CD4-positive, alpha-beta T cell (primary cell): ENCODE results near the gene FNDC3B. TPM values are rescaled to one million over a fixed set of nuclear protein-coding genes. Genes with fewer than 3 reads are reported as not detected.

Source experiments
- ATAC-seq: fragments of 200-7000 bp; cut with Tn5 transposase; one replicate; pipeline ENCODE4 v1.10.0; 2022; ENCODE audit warnings: mild to moderate bottlenecking; ENCODE audit not compliant: poor library complexity
- CTCF ChIA-PET: fragments of 350-600 bp; sonication (Branson Sonifier 250); formaldehyde crosslinking; loops from one replicate; lab custom pipeline; 2021; ENCODE audit warnings: antibody characterized with exemption, inconsistent platforms; lab: Charles Lee
- POLR2A ChIA-PET: fragments of 350-600 bp; sonication (Branson Sonifier 250); formaldehyde crosslinking; loops from one replicate; lab custom pipeline; 2021; ENCODE audit warnings: antibody characterized with exemption, inconsistent platforms; lab: Charles Lee
- DNase-seq, 14 experiments: peaks; one replicate each; pipeline ENCODE4 v3.0.0-alpha.2; 2013 to 2020; ENCODE audit warnings: mixed read lengths in 2 of 14
- H3K27ac ChIP-seq, 2 donors: one replicate each; pipeline versions ENCODE4 v1.5.1 to v1.7.0; 2013; ENCODE audit warnings: low read length in 2 of 2, low read depth in 1 of 2, mild to moderate bottlenecking in 1 of 2
- H3K27me3 ChIP-seq, 2 experiments: 1 replicate in 1 of 2; 2 replicates in 1 of 2; pipeline versions ENCODE4 v1.6.1 to v1.7.0; 2013; ENCODE audit warnings: low read length in 2 of 2, control low read depth in 1 of 2, mild to moderate bottlenecking in 1 of 2, moderate library complexity in 1 of 2; ENCODE audit not compliant: insufficient read depth in 2 of 2, control insufficient read depth in 1 of 2
- H3K36me3 ChIP-seq: one replicate; pipeline ENCODE4 v1.6.1; 2013; ENCODE audit warnings: low read length, control low read depth; ENCODE audit not compliant: insufficient read depth
- H3K4me1 ChIP-seq: one replicate; pipeline ENCODE4 v1.6.1; 2013; ENCODE audit warnings: low read length, control low read depth; ENCODE audit not compliant: insufficient read depth
- H3K4me3 ChIP-seq: one replicate; pipeline ENCODE4 v1.5.1; 2013; ENCODE audit warnings: mild to moderate bottlenecking, low read length, moderate library complexity
- H3K9me3 ChIP-seq, 2 experiments: 1 replicate in 1 of 2; 2 replicates in 1 of 2; pipeline versions ENCODE4 v1.6.1 to v1.7.0; 2013; ENCODE audit warnings: low read length in 2 of 2, mild to moderate bottlenecking in 2 of 2, control low read depth in 1 of 2, moderate library complexity in 1 of 2; ENCODE audit not compliant: control insufficient read depth in 1 of 2, insufficient read depth in 1 of 2
- H3K27ac Mint-ChIP-seq: one replicate; pipeline ENCODE4 v1.8.0; 2020; ENCODE audit warnings: mixed read lengths
- H3K27me3 Mint-ChIP-seq: one replicate; pipeline ENCODE4 v1.8.0; 2021; ENCODE audit warnings: mixed read lengths
- H3K36me3 Mint-ChIP-seq: one replicate; pipeline ENCODE4 v1.8.0; 2021; ENCODE audit warnings: low read depth, mixed read lengths
- H3K4me1 Mint-ChIP-seq: one replicate; pipeline ENCODE4 v1.8.0; 2021; ENCODE audit warnings: low read depth, mixed read lengths
- H3K4me3 Mint-ChIP-seq: one replicate; pipeline ENCODE4 v1.8.0; 2020; ENCODE audit warnings: mild to moderate bottlenecking, mixed read lengths
- H3K9me3 Mint-ChIP-seq: one replicate; pipeline ENCODE4 v1.8.0; 2020; ENCODE audit warnings: mixed read lengths
- intact Hi-C, 2 experiments: fragments of 100-400 bp; cut with DNase I in 1 of 2; cut with micrococcal nuclease in 1 of 2; formaldehyde crosslinking; loops; one replicate each; pipeline versions ENCODE4 v1.15.1 to v1.9.0; 2023 to 2025; cut with DNase I, micrococcal nuclease
- total RNA-seq, 174 experiments: library from RNA in 2 of 174; stranded (reverse) in 2 of 174; gene quantifications; one replicate each; pipeline ENCODE4 v1.2.3 and lab custom pipeline; 2021 to 2026
- TF ChIP-seq, protein P1 (sequence below): fragments of 200-600 bp; IDR thresholded peaks from one replicate; pipeline ENCODE4 v1.8.0; 2022; ENCODE audit warnings: antibody characterized with exemption, mild to moderate bottlenecking

The FNDC3B gene
- total RNA-seq, 2 experiments from 2014 or later, result 26.1 to 28.7 TPM

DNA sequence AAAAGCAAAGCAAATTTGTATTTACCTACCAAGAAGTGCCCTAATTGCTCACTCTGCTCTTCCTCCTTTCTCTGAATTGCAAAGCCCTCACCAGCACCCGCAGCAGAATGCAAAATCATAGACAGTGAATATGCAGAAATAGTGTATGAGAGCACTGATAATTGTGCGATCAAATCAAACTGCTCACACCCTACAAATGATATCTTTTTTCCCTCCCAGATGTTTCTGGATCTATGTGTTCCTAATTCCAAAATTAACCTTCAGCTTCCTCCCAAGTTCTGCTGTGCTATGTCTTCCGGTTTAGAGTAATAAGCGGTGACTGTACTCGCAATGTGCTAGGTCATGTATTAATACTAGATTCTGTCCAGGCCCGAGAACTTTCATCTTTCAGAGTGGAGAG is 405.4 kb downstream of the FNDC3B start:
- H3K27me3 Mint-ChIP-seq, result peaks cover 84% of the 10 kb centered on the region
- H3K9me3 Mint-ChIP-seq, result no peaks in the 10 kb centered on the region
- H3K36me3 Mint-ChIP-seq, result no peaks in the 10 kb centered on the region
- H3K9me3 ChIP-seq, result peaks cover 0 to 21% of the 10 kb centered on the region in 2 experiments
- peaks cover 44 to 49% of the 10 kb centered on the region in 2 experiments for H3K27me3 ChIP-seq
- no peak overlapping the region for H3K4me3 ChIP-seq
- DNase-seq, result no peak
- intact Hi-C loops, result no loop called here
- POLR2A ChIA-PET, result interaction anchor here (0.6 kb wide), 1 partner anchor 228 kb away, joined by 3 read pairs; no protein-coding TSS in a partner anchor
- H3K4me3 Mint-ChIP-seq, result no peak overlapping the region
- H3K27ac Mint-ChIP-seq, result no peak overlapping the region
- H3K4me1 ChIP-seq, result peaks cover 25% of the 10 kb centered on the region
- no peaks in the 10 kb centered on the region for H3K36me3 ChIP-seq
- TF ChIP-seq, protein P1, sequence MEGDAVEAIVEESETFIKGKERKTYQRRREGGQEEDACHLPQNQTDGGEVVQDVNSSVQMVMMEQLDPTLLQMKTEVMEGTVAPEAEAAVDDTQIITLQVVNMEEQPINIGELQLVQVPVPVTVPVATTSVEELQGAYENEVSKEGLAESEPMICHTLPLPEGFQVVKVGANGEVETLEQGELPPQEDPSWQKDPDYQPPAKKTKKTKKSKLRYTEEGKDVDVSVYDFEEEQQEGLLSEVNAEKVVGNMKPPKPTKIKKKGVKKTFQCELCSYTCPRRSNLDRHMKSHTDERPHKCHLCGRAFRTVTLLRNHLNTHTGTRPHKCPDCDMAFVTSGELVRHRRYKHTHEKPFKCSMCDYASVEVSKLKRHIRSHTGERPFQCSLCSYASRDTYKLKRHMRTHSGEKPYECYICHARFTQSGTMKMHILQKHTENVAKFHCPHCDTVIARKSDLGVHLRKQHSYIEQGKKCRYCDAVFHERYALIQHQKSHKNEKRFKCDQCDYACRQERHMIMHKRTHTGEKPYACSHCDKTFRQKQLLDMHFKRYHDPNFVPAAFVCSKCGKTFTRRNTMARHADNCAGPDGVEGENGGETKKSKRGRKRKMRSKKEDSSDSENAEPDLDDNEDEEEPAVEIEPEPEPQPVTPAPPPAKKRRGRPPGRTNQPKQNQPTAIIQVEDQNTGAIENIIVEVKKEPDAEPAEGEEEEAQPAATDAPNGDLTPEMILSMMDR, result no peak
- ATAC-seq, result no peak
- H3K4me1 Mint-ChIP-seq, result peaks cover 29% of the 10 kb centered on the region
- H3K27ac ChIP-seq, result no peak overlapping the region
- CTCF ChIA-PET, result interaction anchor here (1.6 kb wide), 1 partner anchor 17 kb away, joined by 8 read pairs; no protein-coding TSS in a partner anchor

DNA sequence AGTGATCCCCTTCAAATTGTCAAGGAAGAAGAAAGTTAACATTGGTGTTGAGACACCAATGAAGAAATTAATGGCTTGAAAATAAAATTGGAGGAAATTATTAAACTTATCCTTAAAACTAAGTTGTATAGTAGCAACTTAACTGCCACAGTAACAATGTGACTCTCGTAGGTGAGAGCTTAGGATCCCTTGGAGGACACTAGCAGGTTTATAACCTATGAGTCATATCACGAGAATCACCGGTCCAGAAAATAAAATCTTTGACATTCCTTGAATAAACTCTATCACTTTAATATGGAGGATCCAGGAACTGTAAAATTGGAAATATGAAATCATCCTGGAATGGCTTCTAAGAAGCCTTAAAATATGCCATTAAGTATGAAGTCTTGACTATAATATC is 406.8 kb downstream of the FNDC3B start:
- POLR2A ChIA-PET, result no interaction called here
- H3K27ac Mint-ChIP-seq, result no peak overlapping the region
- Histone ChIP-seq H3K4me3 (no peak overlapping the region), H3K4me1 (peaks cover 25% of the 10 kb centered on the region), H3K9me3 (peaks cover 0 to 28% of the 10 kb centered on the region in 2 experiments), H3K36me3 (no peaks in the 10 kb centered on the region), H3K27ac (no peak overlapping the region), H3K27me3 (peaks cover 48 to 62% of the 10 kb centered on the region in 2 experiments)
- TF ChIP-seq, protein P1, result no peak
- ATAC-seq (no peak), DNase-seq (no peak)
- H3K9me3 Mint-ChIP-seq, result no peaks in the 10 kb centered on the region
- intact Hi-C loops, result no loop called here
- CTCF ChIA-PET, result no interaction called here
- H3K4me1 Mint-ChIP-seq, result peaks cover 32% of the 10 kb centered on the region
- H3K4me3 Mint-ChIP-seq, result no peak overlapping the region
- H3K27me3 Mint-ChIP-seq, result peaks cover 87% of the 10 kb centered on the region
- no peaks in the 10 kb centered on the region for H3K36me3 Mint-ChIP-seq

DNA sequence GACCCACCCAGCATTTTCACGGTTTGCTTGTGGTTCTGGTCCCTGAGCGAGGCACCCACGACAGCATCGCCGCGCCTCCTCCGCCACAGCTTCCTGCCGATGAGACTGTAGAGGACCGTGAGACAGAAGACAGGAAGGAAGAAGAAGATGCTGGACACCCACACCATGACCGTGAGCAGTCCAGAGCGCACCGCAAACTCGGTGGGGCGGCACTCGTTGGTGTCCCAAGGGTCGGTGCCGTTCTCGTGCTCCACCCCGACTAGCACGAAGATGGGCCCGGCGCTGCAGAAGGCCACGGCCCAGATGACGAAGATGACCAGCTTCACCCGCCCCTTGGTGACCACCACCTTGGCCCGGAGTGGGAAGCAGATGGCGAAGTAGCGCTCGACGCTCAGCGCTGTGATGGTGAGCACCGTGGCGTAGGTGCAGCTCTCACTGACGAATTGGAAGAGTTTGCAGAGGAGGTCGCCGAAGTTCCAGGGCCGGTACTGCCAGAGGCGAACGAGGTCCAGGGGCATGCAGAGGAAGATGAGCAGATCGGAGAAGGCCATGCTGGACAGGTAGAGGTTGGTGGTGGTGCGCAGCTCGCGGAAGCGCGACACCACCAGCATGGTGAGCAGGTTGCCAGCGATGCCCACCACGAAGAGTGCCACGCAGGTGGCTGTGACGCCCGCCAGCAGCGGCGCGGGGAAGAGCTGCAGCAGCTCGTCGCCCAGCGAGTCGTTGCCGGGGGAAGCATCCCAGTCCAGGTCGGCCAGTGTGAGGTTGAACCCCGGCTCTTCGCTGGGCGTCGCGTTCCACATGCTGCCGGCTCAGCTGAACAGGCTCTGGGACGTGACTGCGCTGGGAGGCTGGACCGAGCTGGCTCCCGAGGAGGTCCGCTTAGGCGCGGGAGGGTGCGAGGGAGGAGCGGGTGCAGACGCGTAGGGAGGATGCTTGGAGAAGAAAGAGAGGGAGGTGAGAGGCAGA is 408.5 kb downstream of the FNDC3B start, which contains the start of gene GHSR:
TSS of gene GHSR (minus strand) at position 846 of the 969 bp plus-strand sequence. CDS start at position 803, 43 bp downstream.
- peaks cover 84% of the 10 kb centered on the region for H3K27me3 Mint-ChIP-seq
- H3K4me3 Mint-ChIP-seq, result peak within 1 kb of the TSS; percentile 35
- no peaks in the 10 kb centered on the region for H3K36me3 Mint-ChIP-seq
- intact Hi-C loops, result no loop called here
- ChIA-PET CTCF (no interaction called here), POLR2A (no interaction called here)
- H3K9me3 Mint-ChIP-seq, result no peaks in the 10 kb centered on the region
- H3K27ac Mint-ChIP-seq, result no peak within 1 kb of the TSS
- Histone ChIP-seq H3K27me3 (peaks cover 47 to 71% of the 10 kb centered on the region in 2 experiments), H3K4me3 (peak within 1 kb of the TSS; percentile 17), H3K9me3 (peaks cover 0 to 28% of the 10 kb centered on the region in 2 experiments), H3K4me1 (peaks cover 25% of the 10 kb centered on the region), H3K36me3 (no peaks in the 10 kb centered on the region), H3K27ac (no peak within 1 kb of the TSS)
- peaks cover 32% of the 10 kb centered on the region for H3K4me1 Mint-ChIP-seq
- ATAC-seq (no peak), DNase-seq (peak in 3 of 14 experiments; percentile 11 to 37 (median 20))
- TF ChIP-seq, protein P1, result no peak
